Right atrium auricular region (tissue), 2 donors: Measurements from ENCODE around the gene ALDH7A1. TPM values are rescaled to one million over a fixed set of nuclear protein-coding genes. Genes with fewer than 3 reads are reported as not detected.

Experiments
- DNase-seq: peaks from one replicate; pipeline ENCODE4 v3.0.0-alpha.2; 2019; ENCODE audit warnings: low spot score
- H3K27ac ChIP-seq, 2 donors: fragments of 200-600 bp; sonication (generic); 1 replicate in 1 of 2; 2 replicates in 1 of 2; pipeline ENCODE4 v1.5.1; 2016 to 2019
- H3K27me3 ChIP-seq, 2 donors: fragments of 200-600 bp; sonication (generic); one replicate each; pipeline versions ENCODE4 v1.5.1 to v1.6.0; 2017 to 2019
- H3K36me3 ChIP-seq: fragments of 200-600 bp; sonication (generic); one replicate; pipeline ENCODE4 v1.5.1; 2016
- H3K4me1 ChIP-seq, 2 donors: fragments of 200-600 bp; sonication (generic); one replicate each; pipeline versions ENCODE4 v1.5.1 to v1.6.0; 2017 to 2019
- H3K4me3 ChIP-seq, 2 donors: fragments of 200-600 bp; sonication (generic); 1 replicate in 1 of 2; 2 replicates in 1 of 2; pipeline ENCODE4 v1.5.1; 2017 to 2019; ENCODE audit warnings: mild to moderate bottlenecking in 1 of 2, moderate library complexity in 1 of 2
- H3K9me3 ChIP-seq, 2 donors: fragments of 200-600 bp; sonication (generic); one replicate each; pipeline ENCODE4 v1.5.1; 2019
- total RNA-seq, 2 donors: library from RNA; depleted of rRNA; stranded (reverse); fragments of >200 nt; gene quantifications; one replicate each; pipeline ENCODE4 v1.1.0, GENCODE V29; 2016
- TF ChIP-seq, protein P1 (sequence below), 2 donors: fragments of 200-600 bp; sonication (generic); IDR thresholded peaks; one replicate each; pipeline ENCODE4 v1.5.1; 2019; ENCODE audit warnings: antibody characterized with exemption in 2 of 2

Gene ALDH7A1
- total RNA-seq, 2 donors from 2014 or later, result 9.6 to 13.9 TPM

DNA sequence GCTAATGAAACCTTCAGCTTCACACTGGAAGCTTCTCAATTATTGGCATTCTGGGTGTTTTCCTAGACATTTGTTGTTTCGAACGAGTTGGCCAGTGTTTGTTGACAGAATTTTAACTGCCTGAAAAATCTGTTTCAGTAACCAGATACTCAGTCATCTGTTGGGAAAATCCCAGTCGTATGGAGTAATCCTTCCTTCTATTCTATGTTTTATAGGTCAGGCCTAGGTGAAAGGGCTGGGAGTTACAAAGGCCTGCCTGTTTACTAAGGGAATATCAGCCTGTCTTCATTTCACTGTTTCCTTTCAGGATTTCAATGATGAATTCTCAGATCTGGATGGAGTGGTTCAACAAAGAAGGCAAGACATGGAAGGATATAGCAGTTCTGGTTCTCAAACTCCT lies 111.9 kb downstream of the ALDH7A1 start:
- no peak overlapping the region for H3K4me3 ChIP-seq
- no peaks in the 10 kb centered on the region for H3K9me3 ChIP-seq
- H3K4me1 ChIP-seq, result peaks cover 0 to 12% of the 10 kb centered on the region in 2 donors
- H3K27me3 ChIP-seq, result no peaks in the 10 kb centered on the region
- TF ChIP-seq, protein P1, sequence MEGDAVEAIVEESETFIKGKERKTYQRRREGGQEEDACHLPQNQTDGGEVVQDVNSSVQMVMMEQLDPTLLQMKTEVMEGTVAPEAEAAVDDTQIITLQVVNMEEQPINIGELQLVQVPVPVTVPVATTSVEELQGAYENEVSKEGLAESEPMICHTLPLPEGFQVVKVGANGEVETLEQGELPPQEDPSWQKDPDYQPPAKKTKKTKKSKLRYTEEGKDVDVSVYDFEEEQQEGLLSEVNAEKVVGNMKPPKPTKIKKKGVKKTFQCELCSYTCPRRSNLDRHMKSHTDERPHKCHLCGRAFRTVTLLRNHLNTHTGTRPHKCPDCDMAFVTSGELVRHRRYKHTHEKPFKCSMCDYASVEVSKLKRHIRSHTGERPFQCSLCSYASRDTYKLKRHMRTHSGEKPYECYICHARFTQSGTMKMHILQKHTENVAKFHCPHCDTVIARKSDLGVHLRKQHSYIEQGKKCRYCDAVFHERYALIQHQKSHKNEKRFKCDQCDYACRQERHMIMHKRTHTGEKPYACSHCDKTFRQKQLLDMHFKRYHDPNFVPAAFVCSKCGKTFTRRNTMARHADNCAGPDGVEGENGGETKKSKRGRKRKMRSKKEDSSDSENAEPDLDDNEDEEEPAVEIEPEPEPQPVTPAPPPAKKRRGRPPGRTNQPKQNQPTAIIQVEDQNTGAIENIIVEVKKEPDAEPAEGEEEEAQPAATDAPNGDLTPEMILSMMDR (IDR thresholded peaks at IDR 0.05), result no peak
- no peak overlapping the region for H3K27ac ChIP-seq
- DNase-seq, result no peak
- peaks cover 79% of the 10 kb centered on the region for H3K36me3 ChIP-seq

DNA sequence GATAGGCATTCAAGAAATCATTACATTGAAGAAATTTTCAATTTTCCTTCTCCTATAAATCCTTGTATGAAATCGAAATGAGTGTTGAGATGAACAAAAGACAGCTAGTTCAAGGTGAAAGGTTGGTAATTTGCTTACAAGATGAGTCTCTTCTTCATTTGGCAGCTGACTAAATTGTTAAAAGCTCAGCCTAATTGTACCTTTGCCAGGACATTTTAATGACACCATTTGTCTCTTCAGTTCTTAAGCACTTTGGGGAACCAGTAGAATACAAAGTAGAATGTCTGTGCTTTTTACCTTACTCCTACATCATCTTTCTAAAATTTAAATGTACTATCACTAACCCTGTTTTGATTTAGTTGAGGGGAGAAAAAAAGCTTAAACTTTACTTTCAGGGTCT lies 112.4 kb downstream of the ALDH7A1 start:
- peaks cover 0 to 12% of the 10 kb centered on the region in 2 donors for H3K4me1 ChIP-seq
- no peak overlapping the region for H3K27ac ChIP-seq
- TF ChIP-seq, protein P1 (IDR thresholded peaks at IDR 0.05), result no peak
- no peak overlapping the region for H3K4me3 ChIP-seq
- DNase-seq, result no peak
- H3K9me3 ChIP-seq, result no peaks in the 10 kb centered on the region
- H3K36me3 ChIP-seq, result peaks cover 79% of the 10 kb centered on the region
- H3K27me3 ChIP-seq, result no peaks in the 10 kb centered on the region

DNA sequence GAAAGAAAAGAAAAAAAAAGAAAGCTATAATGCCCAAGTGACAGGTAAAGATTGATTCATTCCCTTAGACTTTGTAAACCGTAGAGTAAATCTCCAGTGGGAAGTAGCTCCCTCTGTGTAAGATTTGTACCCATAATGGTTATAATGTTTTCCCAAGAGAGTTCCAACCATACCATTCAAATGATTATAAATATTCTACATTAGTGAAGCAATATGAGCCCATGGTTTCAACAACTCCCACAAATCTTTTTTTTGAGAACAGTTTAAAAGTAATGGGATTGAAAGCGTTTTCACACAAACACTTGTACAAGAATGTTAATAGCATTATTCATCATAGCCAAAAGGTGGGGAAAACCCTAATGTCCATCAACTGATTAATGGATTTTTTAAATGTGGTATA lies 113.8 kb downstream of the ALDH7A1 start:
- H3K27me3 ChIP-seq, result no peaks in the 10 kb centered on the region
- no peak overlapping the region for H3K4me3 ChIP-seq
- no peaks in the 10 kb centered on the region for H3K9me3 ChIP-seq
- peaks cover 66% of the 10 kb centered on the region for H3K36me3 ChIP-seq
- TF ChIP-seq, protein P1 (IDR thresholded peaks at IDR 0.05), result no peak
- H3K4me1 ChIP-seq, result peaks cover 0 to 7% of the 10 kb centered on the region in 2 donors
- no peak overlapping the region for H3K27ac ChIP-seq
- no peak for DNase-seq

Other genes starting within 250 kb of the ALDH7A1 start
- 10 to 100 TPM; 41.1 to 45.0 TPM for gene GRAMD2B, start 171.8 kb downstream of the ALDH7A1 start, total RNA-seq
- gene PHAX, start 5.7 kb upstream of the ALDH7A1 start, total RNA-seq, result 10 to 100 TPM; 24.4 to 30.1 TPM
- 1 to 10 TPM; 2.5 to 2.6 TPM for gene LMNB1, start 181.9 kb upstream of the ALDH7A1 start, total RNA-seq